CD4-positive, CD25-positive, alpha-beta regulatory T cell (primary cell): Measurements from ENCODE around the gene DCAF11. TPM values are rescaled to one million over a fixed set of nuclear protein-coding genes. Genes with fewer than 3 reads are reported as not detected.

Experiments
- ATAC-seq, 2 donors: fragments of 150-1000 bp; cut with Tn5 transposase; one replicate each; pipeline ENCODE4 v1.10.0; 2021; ENCODE audit warnings: low read depth in 2 of 2, moderate number of reproducible peaks in 2 of 2, moderate library complexity in 1 of 2
- DNase-seq, 3 donors: peaks; one replicate each; pipeline versions ENCODE4 v3.0.0 to v3.0.0-alpha.2; 2012 to 2022; ENCODE audit warnings: mixed read lengths in 1 of 3
- H3K27ac ChIP-seq: one replicate; pipeline ENCODE4 v1.7.0; 2013; ENCODE audit warnings: mild to moderate bottlenecking, low read length; ENCODE audit not compliant: insufficient read depth, poor library complexity, severe bottlenecking
- H3K27me3 ChIP-seq: one replicate; pipeline ENCODE4 v1.7.0; 2013; ENCODE audit warnings: low read length; ENCODE audit not compliant: control insufficient read depth, insufficient read depth
- H3K36me3 ChIP-seq: one replicate; pipeline ENCODE4 v1.7.0; 2013; ENCODE audit warnings: mild to moderate bottlenecking, low read length, moderate library complexity; ENCODE audit not compliant: control insufficient read depth, insufficient read depth
- H3K4me1 ChIP-seq: 2 replicates; pipeline ENCODE4 v1.7.0; 2013; ENCODE audit warnings: mild to moderate bottlenecking, low read length; ENCODE audit not compliant: insufficient read depth, control insufficient read depth, poor library complexity, severe bottlenecking
- H3K4me3 ChIP-seq: one replicate; pipeline ENCODE4 v1.7.0; 2013; ENCODE audit warnings: low read depth, mild to moderate bottlenecking, low read length, moderate library complexity
- H3K9me3 ChIP-seq, 2 experiments: 1 replicate in 1 of 2; 2 replicates in 1 of 2; pipeline ENCODE4 v1.7.0; 2013; ENCODE audit warnings: low read length in 2 of 2, mild to moderate bottlenecking in 1 of 2, moderate library complexity in 1 of 2; ENCODE audit not compliant: control insufficient read depth in 2 of 2
- H3K27ac Mint-ChIP-seq, 3 donors: one replicate each; pipeline ENCODE4 v1.8.0; 2020 to 2022; ENCODE audit warnings: mild to moderate bottlenecking in 3 of 3, mixed read lengths in 3 of 3, moderate library complexity in 2 of 3
- H3K27me3 Mint-ChIP-seq: one replicate; pipeline ENCODE4 v1.8.0; 2022; ENCODE audit warnings: mild to moderate bottlenecking, mixed read lengths
- H3K36me3 Mint-ChIP-seq: one replicate; pipeline ENCODE4 v1.8.0; 2020; ENCODE audit warnings: mixed read lengths
- H3K4me1 Mint-ChIP-seq, 4 donors: one replicate each; pipeline ENCODE4 v1.8.0; 2020 to 2022; ENCODE audit warnings: mixed read lengths in 4 of 4, mild to moderate bottlenecking in 1 of 4
- H3K4me3 Mint-ChIP-seq, 4 donors: one replicate each; pipeline ENCODE4 v1.8.0; 2020 to 2022; ENCODE audit warnings: mild to moderate bottlenecking in 4 of 4, mixed read lengths in 4 of 4, moderate library complexity in 3 of 4
- H3K9me3 Mint-ChIP-seq, 7 donors: one replicate each; pipeline ENCODE4 v1.8.0; 2020 to 2022; ENCODE audit warnings: mixed read lengths in 7 of 7, mild to moderate bottlenecking in 3 of 7, moderate library complexity in 2 of 7
- polyA plus RNA-seq, 4 donors: library from polyadenylated mRNA; unstranded; fragments of 300-500 nt; fragmentation: Illumina TruSeq; gene quantifications; one replicate each; pipeline ENCODE4 v1.2.3, GENCODE V29; 2021
- total RNA-seq: library from RNA; stranded (reverse); gene quantifications from one replicate; pipeline ENCODE4 v1.2.3, GENCODE V29; 2022

Gene DCAF11
- total and polyA plus RNA-seq, 5 donors from 2014 or later = 73.4 to 97.8 (median 84.8) TPM

DNA sequence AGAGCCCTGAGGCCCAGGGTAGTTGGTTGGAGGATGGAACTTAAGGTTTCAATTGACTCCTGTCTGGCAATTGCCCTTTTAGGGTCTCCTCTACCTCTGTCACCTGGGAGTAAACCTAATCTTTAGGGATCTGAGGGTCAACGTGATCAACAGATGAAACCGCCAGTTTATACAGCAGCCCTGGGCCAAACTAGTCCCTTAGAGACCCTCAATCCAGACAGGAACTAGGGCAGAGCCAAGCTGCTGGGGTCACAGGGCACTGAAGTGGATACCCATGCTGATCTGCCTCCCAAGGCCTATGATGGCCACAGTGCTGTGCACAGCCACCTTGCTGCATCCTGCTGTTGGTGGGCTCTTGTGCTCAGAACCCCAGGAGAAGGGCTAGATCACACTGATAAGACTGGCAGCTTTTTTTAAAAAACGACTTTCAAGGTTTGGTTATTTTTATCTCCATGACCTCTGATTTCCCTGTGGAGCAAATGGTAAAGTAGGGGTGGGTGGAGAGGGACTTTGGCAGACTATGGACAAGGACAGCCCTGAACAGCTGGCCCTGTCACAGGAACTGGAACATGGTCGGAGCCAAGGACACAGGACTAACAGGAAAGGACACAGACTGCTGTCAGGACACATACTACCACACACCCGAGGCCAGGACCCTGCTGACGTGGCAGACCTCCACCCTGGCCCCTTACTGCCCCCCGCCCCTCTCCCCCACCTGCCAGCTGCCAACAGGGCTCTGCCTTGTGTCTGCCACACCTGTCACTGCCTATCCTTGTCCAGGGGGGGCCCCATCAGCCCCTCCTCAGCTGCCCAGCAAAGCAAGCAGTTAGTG lies 16.4 kb downstream of the DCAF11 start:
- Mint-ChIP-seq H3K9me3 (peaks cover 0 to 1% (median 0%) of the 10 kb centered on the region in 7 donors), H3K36me3 (peaks cover 4% of the 10 kb centered on the region), H3K27ac (peak overlapping the region in 2 of 3 donors; percentile 9 to 62), H3K27me3 (peaks cover 4% of the 10 kb centered on the region), H3K4me3 (peak overlapping the region in 2 of 4 donors; percentile 19 to 61), H3K4me1 (peaks cover 10 to 36% (median 26%) of the 10 kb centered on the region in 4 donors)
- no peak for DNase-seq
- Histone ChIP-seq H3K9me3 (no peaks in the 10 kb centered on the region), H3K27me3 (no peaks in the 10 kb centered on the region), H3K36me3 (no peaks in the 10 kb centered on the region), H3K4me3 (no peak overlapping the region), H3K27ac (no peak overlapping the region), H3K4me1 (peaks cover 24% of the 10 kb centered on the region)
- no peak for ATAC-seq

DNA sequence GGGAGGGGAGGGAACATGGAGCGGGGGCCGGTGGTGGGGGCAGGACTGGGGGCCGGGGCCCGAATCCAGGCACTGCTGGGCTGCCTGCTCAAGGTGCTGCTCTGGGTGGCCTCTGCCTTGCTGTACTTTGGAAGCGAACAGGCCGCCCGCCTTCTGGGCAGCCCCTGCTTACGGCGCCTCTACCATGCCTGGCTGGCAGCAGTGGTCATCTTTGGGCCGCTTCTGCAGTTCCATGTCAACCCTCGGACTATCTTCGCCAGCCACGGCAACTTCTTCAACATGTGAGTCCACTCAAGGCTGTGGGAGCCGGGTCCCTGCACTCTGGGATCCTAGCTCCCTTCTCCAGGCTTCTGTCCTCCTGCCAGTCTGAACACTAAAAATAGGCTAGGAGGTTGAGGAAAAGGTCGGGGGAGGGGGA lies 17.0 kb downstream of the DCAF11 start:
- H3K4me3 ChIP-seq = no peak overlapping the region
- H3K36me3 ChIP-seq = no peaks in the 10 kb centered on the region
- no peaks in the 10 kb centered on the region for H3K9me3 ChIP-seq
- H3K4me1 ChIP-seq = peaks cover 27% of the 10 kb centered on the region
- no peaks in the 10 kb centered on the region for H3K27me3 ChIP-seq
- Mint-ChIP-seq H3K36me3 (peaks cover 4% of the 10 kb centered on the region), H3K4me1 (peaks cover 10 to 38% (median 27%) of the 10 kb centered on the region in 4 donors), H3K9me3 (peaks cover 0 to 1% (median 0%) of the 10 kb centered on the region in 7 donors), H3K4me3 (peak overlapping the region in 2 of 4 donors; percentile 10 to 29), H3K27ac (peak overlapping the region; percentile 91 to 95 (median 93)), H3K27me3 (peaks cover 4% of the 10 kb centered on the region)
- H3K27ac ChIP-seq = peak overlapping the region; percentile 41
- DNase-seq (no peak), ATAC-seq (no peak)

GRCh38 chr14:24132061-24132685 lies 17.6 kb downstream of the DCAF11 start:
- Histone ChIP-seq H3K9me3 (no peaks in the 10 kb centered on the region), H3K36me3 (no peaks in the 10 kb centered on the region), H3K4me3 (no peak overlapping the region), H3K27me3 (no peaks in the 10 kb centered on the region), H3K27ac (peak overlapping the region; percentile 41), H3K4me1 (peaks cover 33% of the 10 kb centered on the region)
- DNase-seq (peak in 2 of 3 donors; percentile 43 to 57), ATAC-seq (no peak)
- H3K4me3 Mint-ChIP-seq = peak overlapping the region; percentile 40 to 81 (median 70)
- peak overlapping the region; percentile 93 to 95 (median 93) for H3K27ac Mint-ChIP-seq
- H3K36me3 Mint-ChIP-seq = peaks cover 8% of the 10 kb centered on the region
- peaks cover 10 to 44% (median 33%) of the 10 kb centered on the region in 4 donors for H3K4me1 Mint-ChIP-seq
- peaks cover 0 to 1% (median 0%) of the 10 kb centered on the region in 7 donors for H3K9me3 Mint-ChIP-seq
- H3K27me3 Mint-ChIP-seq = peaks cover 4% of the 10 kb centered on the region

DNA sequence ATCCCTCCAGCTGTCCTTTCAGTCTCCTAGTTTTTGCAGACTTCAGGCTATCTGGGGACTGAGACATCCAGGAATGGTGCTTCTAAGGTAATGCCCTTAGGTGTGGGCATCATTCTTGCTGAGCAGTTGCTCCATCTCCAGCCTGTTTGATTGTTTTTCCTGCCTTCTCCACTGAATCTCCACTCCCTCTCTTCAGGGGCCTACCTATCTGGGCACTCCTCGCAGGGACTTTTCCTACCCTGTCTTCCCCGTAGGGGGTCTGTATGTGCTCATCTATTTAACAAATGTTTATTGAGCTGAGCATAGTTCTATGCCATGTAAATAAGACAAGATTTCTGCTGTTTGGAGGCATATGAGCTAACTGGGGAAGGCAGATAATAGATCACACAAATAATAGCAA lies 18.4 kb downstream of the DCAF11 start:
- H3K27me3 ChIP-seq = no peaks in the 10 kb centered on the region
- no peaks in the 10 kb centered on the region for H3K9me3 ChIP-seq
- Mint-ChIP-seq H3K4me1 (peaks cover 10 to 48% (median 37%) of the 10 kb centered on the region in 4 donors), H3K9me3 (peaks cover 0 to 1% (median 0%) of the 10 kb centered on the region in 7 donors), H3K4me3 (peak overlapping the region in 3 of 4 donors; percentile 40 to 81 (median 59)), H3K36me3 (peaks cover 10% of the 10 kb centered on the region), H3K27ac (peak overlapping the region; percentile 90 to 95 (median 93)), H3K27me3 (peaks cover 4% of the 10 kb centered on the region)
- DNase-seq = no peak
- peak overlapping the region; percentile 41 for H3K27ac ChIP-seq
- H3K4me3 ChIP-seq = no peak overlapping the region
- H3K4me1 ChIP-seq = peaks cover 41% of the 10 kb centered on the region
- peaks cover 6% of the 10 kb centered on the region for H3K36me3 ChIP-seq
- ATAC-seq = no peak

- H3K36me3 ChIP-seq = peaks cover 13% of the 10 kb centered on the region
- no peak overlapping the region for H3K27ac ChIP-seq
- Mint-ChIP-seq H3K9me3 (peaks cover 0 to 1% (median 0%) of the 10 kb centered on the region in 7 donors), H3K4me3 (no peak overlapping the region), H3K36me3 (peaks cover 15% of the 10 kb centered on the region), H3K27ac (peak overlapping the region in 1 of 3 donors; percentile 68), H3K4me1 (peaks cover 10 to 55% (median 39%) of the 10 kb centered on the region in 4 donors), H3K27me3 (peaks cover 4% of the 10 kb centered on the region)
- no peaks in the 10 kb centered on the region for H3K27me3 ChIP-seq
- peaks cover 42% of the 10 kb centered on the region for H3K4me1 ChIP-seq
- ATAC-seq = no peak
- no peak overlapping the region for H3K4me3 ChIP-seq
- DNase-seq = no peak
- no peaks in the 10 kb centered on the region for H3K9me3 ChIP-seq
Observed at GRCh38 chr14:24133735-24134134, 19.2 kb downstream of the DCAF11 start.

DNA sequence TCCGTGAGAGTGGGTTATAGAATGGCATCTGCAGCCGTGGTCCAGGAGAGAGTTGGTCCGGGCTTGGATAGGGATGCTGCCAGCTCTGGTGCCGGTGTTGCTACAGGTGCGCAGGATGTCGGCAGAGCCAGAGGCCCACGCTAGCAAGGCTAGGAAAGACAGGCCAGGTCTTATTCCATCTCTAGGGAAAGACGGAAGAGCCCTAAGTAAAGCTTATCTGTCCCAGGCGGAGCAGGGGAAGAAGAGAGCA lies 20.9 kb downstream of the DCAF11 start:
- peaks cover 0 to 1% (median 0%) of the 10 kb centered on the region in 7 donors for H3K9me3 Mint-ChIP-seq
- H3K27ac ChIP-seq = peak overlapping the region; percentile 67

DNA sequence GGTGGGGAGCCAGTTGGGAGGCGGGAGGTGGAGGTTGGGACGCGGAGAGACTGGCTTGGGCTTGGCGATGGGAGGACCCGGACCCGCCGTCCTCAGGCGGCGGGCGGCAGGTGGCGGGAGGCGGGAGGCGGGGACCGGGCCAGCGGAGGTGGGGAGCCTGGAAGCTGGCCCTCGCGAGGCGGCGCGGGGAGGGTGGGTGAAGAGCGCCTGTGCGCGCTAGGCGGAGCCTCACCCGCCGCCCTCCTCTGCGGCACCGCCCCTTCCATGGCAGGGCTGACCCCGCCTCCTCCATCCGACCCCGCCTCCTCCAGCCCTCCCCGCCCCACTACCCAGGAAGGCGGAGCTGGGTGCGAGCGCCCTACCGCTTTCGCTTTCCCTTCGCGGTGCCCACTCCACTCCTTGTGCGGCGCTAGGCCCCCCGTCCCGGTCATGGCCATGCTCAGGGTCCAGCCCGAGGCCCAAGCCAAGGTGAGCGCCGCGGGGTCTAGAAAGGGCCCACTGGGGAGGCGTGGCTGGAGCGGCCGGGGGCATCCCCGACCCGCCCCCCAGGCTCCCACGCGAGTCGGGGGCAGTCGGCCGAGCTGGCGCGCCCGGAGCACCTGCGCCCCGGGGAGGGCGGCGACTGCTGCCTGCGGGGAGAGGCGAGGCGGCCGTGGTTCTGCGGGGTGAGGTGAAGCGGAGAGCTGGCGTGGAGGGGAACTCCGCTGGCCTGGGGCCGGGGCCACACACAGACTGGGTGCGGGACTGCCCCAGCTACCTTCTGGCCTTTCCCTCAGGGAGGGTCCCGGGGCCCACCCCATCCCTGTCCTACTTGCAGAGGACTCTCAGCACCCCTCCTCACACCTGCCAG lies 21.5 kb downstream of the DCAF11 start, which contains the start of gene PSME1:
Gene PSME1, plus strand, starts transcription at position 361 of the 850 bp plus-strand sequence. Its CDS starts 69 bp downstream, at position 430.
- Mint-ChIP-seq H3K36me3 (peaks cover 17% of the 10 kb centered on the region), H3K27me3 (peaks cover 4% of the 10 kb centered on the region), H3K9me3 (peaks cover 0 to 1% (median 0%) of the 10 kb centered on the region in 7 donors), H3K4me1 (peaks cover 16 to 70% (median 43%) of the 10 kb centered on the region in 4 donors), H3K27ac (peak within 1 kb of the TSS; percentile 69 to 96 (median 95)), H3K4me3 (peak within 1 kb of the TSS; percentile 92 to 98 (median 97))
- peak within 1 kb of the TSS; percentile 85 for H3K27ac ChIP-seq
- H3K36me3 ChIP-seq = peaks cover 16% of the 10 kb centered on the region
- H3K27me3 ChIP-seq = no peaks in the 10 kb centered on the region
- DNase-seq (peak; percentile 90 to 94 (median 93)), ATAC-seq (peak; percentile 93 to 96)
- H3K9me3 ChIP-seq = no peaks in the 10 kb centered on the region
- peaks cover 63% of the 10 kb centered on the region for H3K4me1 ChIP-seq
- H3K4me3 ChIP-seq = peak within 1 kb of the TSS; percentile 75

More for the DNA sequence above, 20.9 kb downstream of the DCAF11 start:
- ATAC-seq (no peak), DNase-seq (no peak)
- Histone ChIP-seq H3K4me1 (peaks cover 59% of the 10 kb centered on the region), H3K36me3 (peaks cover 16% of the 10 kb centered on the region), H3K4me3 (peak overlapping the region; percentile 29), H3K27me3 (no peaks in the 10 kb centered on the region), H3K9me3 (no peaks in the 10 kb centered on the region)
- Mint-ChIP-seq H3K4me3 (peak overlapping the region; percentile 91 to 98 (median 97)), H3K36me3 (peaks cover 18% of the 10 kb centered on the region), H3K4me1 (peaks cover 16 to 70% (median 48%) of the 10 kb centered on the region in 4 donors), H3K27ac (peak overlapping the region; percentile 8 to 96 (median 93)), H3K27me3 (peaks cover 4% of the 10 kb centered on the region)
